CD14-positive monocyte (primary cell): ENCODE measurements around the gene TNRC6A. TPM values are rescaled to one million over a fixed set of nuclear protein-coding genes. Genes with fewer than 3 reads are reported as not detected.

ENCODE experiments used
- DNase-seq, 3 donors: peaks; one replicate each; pipeline ENCODE4 v3.0.0-alpha.2; 2011 to 2022
- H2AFZ ChIP-seq: 2 replicates; pipeline ENCODE4 v1.6.0; 2012; ENCODE audit warnings: mild to moderate bottlenecking, low read depth, low read length, inconsistent platforms; ENCODE audit not compliant: insufficient read depth, poor library complexity, severe bottlenecking
- H3K27ac ChIP-seq, 2 donors: 1 replicate in 1 of 2; 2 replicates in 1 of 2; pipeline ENCODE4 v1.5.1; 2012 to 2013; ENCODE audit warnings: low read length in 2 of 2, control low read depth in 1 of 2, inconsistent platforms in 1 of 2, low read depth in 1 of 2, mild to moderate bottlenecking in 1 of 2
- H3K27me3 ChIP-seq, 2 donors: one replicate each; pipeline versions ENCODE4 v1.6.0 to v1.6.1; 2011 to 2013; ENCODE audit warnings: low read length in 2 of 2; ENCODE audit not compliant: control insufficient read depth in 2 of 2, insufficient read depth in 2 of 2
- H3K36me3 ChIP-seq, 2 donors: replicated peaks in 1 of 2; 1 replicate in 1 of 2; 2 replicates in 1 of 2; pipeline versions ENCODE4 v1.5.1 to v1.6.1; 2012 to 2013; ENCODE audit warnings: low read length in 2 of 2, control low read depth in 1 of 2, inconsistent platforms in 1 of 2, mild to moderate bottlenecking in 1 of 2; ENCODE audit not compliant: insufficient read depth in 2 of 2, control insufficient read depth in 1 of 2
- H3K4me1 ChIP-seq, 2 donors: 1 replicate in 1 of 2; 2 replicates in 1 of 2; pipeline versions ENCODE4 v1.5.1 to v1.6.1; 2012 to 2013; ENCODE audit warnings: low read length in 2 of 2, control low read depth in 1 of 2, inconsistent platforms in 1 of 2, mild to moderate bottlenecking in 1 of 2, moderate library complexity in 1 of 2; ENCODE audit not compliant: insufficient read depth in 2 of 2, control insufficient read depth in 1 of 2
- H3K4me2 ChIP-seq: replicated peaks from 2 replicates; pipeline ENCODE3; 2012; ENCODE audit warnings: low read length, moderate library complexity, mild to moderate bottlenecking; ENCODE audit not compliant: poor library complexity, severe bottlenecking; ENCODE audit errors: extremely low read depth
- H3K4me3 ChIP-seq, 3 experiments: fragments of 200-600 bp in 1 of 3; sonication (generic) in 1 of 3; replicated peaks in 1 of 3; 1 replicate in 2 of 3; 2 replicates in 1 of 3; pipeline ENCODE4 v1.5.1; 2011 to 2013; ENCODE audit warnings: low read length in 3 of 3, mild to moderate bottlenecking in 3 of 3, control low read depth in 2 of 3, low read depth in 2 of 3, inconsistent platforms in 1 of 3, moderate library complexity in 1 of 3
- H3K79me2 ChIP-seq: 2 replicates; pipeline ENCODE4 v1.6.0; 2012; ENCODE audit warnings: mild to moderate bottlenecking, control low read depth, inconsistent platforms, low read length, moderate library complexity; ENCODE audit not compliant: insufficient read depth
- H3K9ac ChIP-seq: 2 replicates; pipeline ENCODE4 v1.6.0; 2017; ENCODE audit warnings: low read length, mild to moderate bottlenecking; ENCODE audit not compliant: insufficient read depth, poor library complexity, severe bottlenecking
- H3K9me3 ChIP-seq, 2 donors: replicated peaks in 1 of 2; 1 replicate in 1 of 2; 2 replicates in 1 of 2; pipeline versions ENCODE4 v1.5.1 to v1.6.1; 2012 to 2013; ENCODE audit warnings: low read length in 2 of 2, control low read depth in 1 of 2; ENCODE audit not compliant: control insufficient read depth in 1 of 2, insufficient read depth in 1 of 2
- H4K20me1 ChIP-seq: 2 replicates; pipeline ENCODE4 v1.6.0; 2012; ENCODE audit warnings: mild to moderate bottlenecking, low read length, control low read depth, moderate library complexity; ENCODE audit not compliant: insufficient read depth
- H3K27ac Mint-ChIP-seq, 7 donors: one replicate each; pipeline ENCODE4 v1.8.0; 2020; ENCODE audit warnings: mild to moderate bottlenecking in 7 of 7, mixed read lengths in 7 of 7, moderate library complexity in 6 of 7, inconsistent platforms in 2 of 7
- H3K27me3 Mint-ChIP-seq, 3 donors: one replicate each; pipeline ENCODE4 v1.8.0; 2021 to 2022; ENCODE audit warnings: low read depth in 3 of 3, mild to moderate bottlenecking in 3 of 3, mixed read lengths in 3 of 3, moderate library complexity in 3 of 3, inconsistent platforms in 1 of 3
- H3K36me3 Mint-ChIP-seq, 2 donors: one replicate each; pipeline ENCODE4 v1.8.0; 2020; ENCODE audit warnings: mixed read lengths in 2 of 2, inconsistent platforms in 1 of 2, mild to moderate bottlenecking in 1 of 2
- H3K4me1 Mint-ChIP-seq: one replicate; pipeline ENCODE4 v1.8.0; 2020; ENCODE audit warnings: mild to moderate bottlenecking, mixed read lengths
- H3K4me3 Mint-ChIP-seq, 2 donors: one replicate each; pipeline ENCODE4 v1.8.0; 2020; ENCODE audit warnings: mild to moderate bottlenecking in 2 of 2, mixed read lengths in 2 of 2, moderate library complexity in 1 of 2
- H3K9me3 Mint-ChIP-seq, 7 donors: one replicate each; pipeline ENCODE4 v1.8.0; 2020 to 2022; ENCODE audit warnings: mixed read lengths in 7 of 7, mild to moderate bottlenecking in 6 of 7, moderate library complexity in 6 of 7, inconsistent platforms in 2 of 7
- WGBS: methylation state at CpG from one replicate; pipeline ENCODE4 v1.1.5; 2013; ENCODE audit warnings: missing lambda C conversion rate; ENCODE audit not compliant: insufficient coverage; 5-methylcytosine and 5-hydroxymethylcytosine counted together
- intact Hi-C, 2 donors: fragments of 100-400 bp; cut with micrococcal nuclease; formaldehyde crosslinking; loops; one replicate each; pipeline versions ENCODE4 v1.15.0 to v1.15.1; 2023
- polyA plus RNA-seq, 3 donors: library from polyadenylated mRNA; depleted of rRNA in 1 of 3; unstranded in 2 of 3; stranded (reverse) in 1 of 3; fragments of 300-500 nt in 2 of 3; fragments of >200 nt in 1 of 3; fragmentation: Illumina TruSeq in 2 of 3; gene quantifications; 1 replicate in 2 of 3; 2 replicates in 1 of 3; pipeline ENCODE4 v1.2.3, GENCODE V29; 2012 to 2021
- TF ChIP-seq, protein P1 (sequence below): fragments of 200-600 bp; IDR thresholded peaks from one replicate; pipeline ENCODE4 v1.8.0; 2022; ENCODE audit warnings: antibody characterized with exemption, mild to moderate bottlenecking

The TNRC6A gene
- polyA plus RNA-seq, 3 donors, result 3.3 to 36.1 (median 4.0) TPM

DNA sequence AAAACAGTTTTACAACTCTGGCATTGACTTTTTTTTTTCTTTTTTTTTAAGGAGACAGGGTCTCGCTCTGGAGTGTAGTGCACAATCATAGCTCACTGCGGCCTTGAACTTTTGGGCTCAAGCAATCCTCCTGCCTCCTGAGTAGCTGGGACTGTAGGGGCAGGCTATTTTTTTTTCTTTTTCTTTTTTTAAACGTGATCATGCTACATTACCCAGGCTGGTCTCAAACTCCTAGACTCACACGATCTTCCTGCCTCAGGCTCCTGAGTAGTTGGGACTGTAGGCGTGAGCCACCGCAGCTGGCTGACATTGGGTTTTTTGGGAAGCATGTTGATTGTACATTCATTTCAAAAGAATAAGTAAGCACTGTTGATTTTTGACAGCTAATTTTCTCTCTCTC, 32.1 kb downstream of the TNRC6A start:
- H3K36me3 ChIP-seq, result peaks cover 39 to 81% of the 10 kb centered on the region in 2 donors
- H3K79me2 ChIP-seq, result peaks cover 17% of the 10 kb centered on the region
- no peaks in the 10 kb centered on the region for H3K4me1 Mint-ChIP-seq
- TF ChIP-seq, protein P1, sequence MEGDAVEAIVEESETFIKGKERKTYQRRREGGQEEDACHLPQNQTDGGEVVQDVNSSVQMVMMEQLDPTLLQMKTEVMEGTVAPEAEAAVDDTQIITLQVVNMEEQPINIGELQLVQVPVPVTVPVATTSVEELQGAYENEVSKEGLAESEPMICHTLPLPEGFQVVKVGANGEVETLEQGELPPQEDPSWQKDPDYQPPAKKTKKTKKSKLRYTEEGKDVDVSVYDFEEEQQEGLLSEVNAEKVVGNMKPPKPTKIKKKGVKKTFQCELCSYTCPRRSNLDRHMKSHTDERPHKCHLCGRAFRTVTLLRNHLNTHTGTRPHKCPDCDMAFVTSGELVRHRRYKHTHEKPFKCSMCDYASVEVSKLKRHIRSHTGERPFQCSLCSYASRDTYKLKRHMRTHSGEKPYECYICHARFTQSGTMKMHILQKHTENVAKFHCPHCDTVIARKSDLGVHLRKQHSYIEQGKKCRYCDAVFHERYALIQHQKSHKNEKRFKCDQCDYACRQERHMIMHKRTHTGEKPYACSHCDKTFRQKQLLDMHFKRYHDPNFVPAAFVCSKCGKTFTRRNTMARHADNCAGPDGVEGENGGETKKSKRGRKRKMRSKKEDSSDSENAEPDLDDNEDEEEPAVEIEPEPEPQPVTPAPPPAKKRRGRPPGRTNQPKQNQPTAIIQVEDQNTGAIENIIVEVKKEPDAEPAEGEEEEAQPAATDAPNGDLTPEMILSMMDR, result no peak
- H3K4me3 Mint-ChIP-seq, result no peak overlapping the region
- no peak overlapping the region for H3K27ac ChIP-seq
- H3K9me3 ChIP-seq, result no peaks in the 10 kb centered on the region
- no peak overlapping the region for H3K4me3 ChIP-seq
- no peaks in the 10 kb centered on the region for H3K27me3 ChIP-seq
- H3K9me3 Mint-ChIP-seq, result peaks cover 0 to 2% (median 0%) of the 10 kb centered on the region in 7 donors
- H2AFZ ChIP-seq, result no peak overlapping the region
- H3K27me3 Mint-ChIP-seq, result peaks cover 0 to 2% (median 0%) of the 10 kb centered on the region in 3 donors
- no peak overlapping the region for H3K9ac ChIP-seq
- WGBS, result no CpG with 5 or more reads among the region's 6 CpGs
- H3K4me1 ChIP-seq, result no peaks in the 10 kb centered on the region
- DNase-seq, result no peak
- no peak overlapping the region for H3K27ac Mint-ChIP-seq
- peaks cover 20 to 26% of the 10 kb centered on the region in 2 donors for H3K36me3 Mint-ChIP-seq
- intact Hi-C loops, result no loop called here
- H3K4me2 ChIP-seq, result no peak overlapping the region
- peaks cover 63% of the 10 kb centered on the region for H4K20me1 ChIP-seq

DNA sequence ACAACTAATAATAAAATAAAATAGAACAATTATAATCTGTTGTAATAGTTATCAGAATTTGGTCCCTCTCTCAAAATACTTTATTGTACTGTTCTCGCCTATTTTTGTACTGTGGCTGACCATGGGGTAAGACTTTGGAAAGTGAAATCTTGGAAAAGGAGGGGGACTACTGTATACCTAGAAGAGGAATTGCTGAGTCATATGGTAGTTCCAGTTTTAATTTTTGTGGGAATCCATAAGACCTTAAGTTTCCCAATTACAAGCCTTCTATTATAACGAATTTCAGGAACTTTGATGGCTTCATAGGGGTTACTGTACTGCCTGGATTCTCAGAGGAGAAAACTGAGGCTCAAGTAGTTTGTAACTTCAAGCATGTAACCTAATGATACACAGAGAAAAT, 35.5 kb downstream of the TNRC6A start:
- DNase-seq, result no peak
- H3K27ac Mint-ChIP-seq, result peak overlapping the region in 1 of 7 donors; percentile 21
- TF ChIP-seq, protein P1, result no peak
- Histone ChIP-seq H4K20me1 (peaks cover 34% of the 10 kb centered on the region), H3K79me2 (peaks cover 3% of the 10 kb centered on the region), H3K36me3 (peaks cover 34 to 72% of the 10 kb centered on the region in 2 donors), H3K4me3 (no peak overlapping the region), H3K4me2 (no peak overlapping the region), H3K4me1 (no peaks in the 10 kb centered on the region), H3K9me3 (no peaks in the 10 kb centered on the region), H3K27me3 (no peaks in the 10 kb centered on the region), H3K9ac (no peak overlapping the region), H3K27ac (peak overlapping the region in 1 of 2 donors; percentile 21), H2AFZ (no peak overlapping the region)
- H3K4me1 Mint-ChIP-seq, result peaks cover 2% of the 10 kb centered on the region
- H3K4me3 Mint-ChIP-seq, result no peak overlapping the region
- H3K36me3 Mint-ChIP-seq, result peaks cover 25 to 35% of the 10 kb centered on the region in 2 donors
- WGBS, result no CpG with 5 or more reads among the region's 2 CpGs
- H3K27me3 Mint-ChIP-seq, result peaks cover 0 to 2% (median 0%) of the 10 kb centered on the region in 3 donors
- peaks cover 0 to 2% (median 0%) of the 10 kb centered on the region in 7 donors for H3K9me3 Mint-ChIP-seq
- intact Hi-C loops, result no loop called here
